OCI-LY7 (cell line): ENCODE results near the gene MDFIC.

Source experiments
- CTCF ChIP-seq: fragments of 200-600 bp; sonication (generic); conservative IDR thresholded peaks from 2 replicates; pipeline ENCODE4 v1.5.1; 2014; ENCODE audit warnings: mild to moderate bottlenecking, antibody characterized with exemption, low read length, moderate library complexity, mixed read lengths
- EZH2phosphoT487 ChIP-seq: fragments of 200-600 bp; sonication (generic); IDR thresholded peaks from 2 replicates; pipeline ENCODE4 v1.6.1; 2018; ENCODE audit warnings: low read depth, borderline replicate concordance, mild to moderate bottlenecking, mixed run types, antibody characterized with exemption, low read length, moderate library complexity, mixed read lengths

- TF ChIP-seq CTCF (no peak), EZH2phosphoT487 (no peak)
Observed at GRCh38 chr7:115047958-115048720, 126.2 kb downstream of the MDFIC start.
